Measurements from ENCODE around the gene LNPK.

GRCh38 chr2:175922160-175922559 lies 79.9 kb downstream of the LNPK start:
- no peak for TF ChIP-seq CTCF (IDR thresholded peaks at IDR 0.05 in 4 of 5, conservative IDR thresholded peaks at IDR 0.05 in 1 of 5)
- TF ChIP-seq POLR2A (IDR thresholded peaks at IDR 0.05), result no peak

All from gastrocnemius medialis (tissue), 4 donors.